Fibroblast of mammary gland (primary cell): ENCODE results near the gene PRSS33.

Experiments used
- DNase-seq: peaks from one replicate; pipeline ENCODE4 v3.0.0-alpha.2; 2010; ENCODE audit warnings: low read depth
- H3K4me3 ChIP-seq: 2 replicates; pipeline ENCODE4 v1.5.1; 2011; ENCODE audit warnings: low read depth, mild to moderate bottlenecking, low read length, moderate library complexity; ENCODE audit not compliant: control insufficient read depth
- TF ChIP-seq, protein P1 (sequence below): conservative IDR thresholded peaks from 2 replicates; pipeline ENCODE4 v1.5.1; 2011; ENCODE audit warnings: low read depth, low read length, inconsistent platforms; ENCODE audit not compliant: control insufficient read depth, insufficient read depth

PRSS33 gene

DNA sequence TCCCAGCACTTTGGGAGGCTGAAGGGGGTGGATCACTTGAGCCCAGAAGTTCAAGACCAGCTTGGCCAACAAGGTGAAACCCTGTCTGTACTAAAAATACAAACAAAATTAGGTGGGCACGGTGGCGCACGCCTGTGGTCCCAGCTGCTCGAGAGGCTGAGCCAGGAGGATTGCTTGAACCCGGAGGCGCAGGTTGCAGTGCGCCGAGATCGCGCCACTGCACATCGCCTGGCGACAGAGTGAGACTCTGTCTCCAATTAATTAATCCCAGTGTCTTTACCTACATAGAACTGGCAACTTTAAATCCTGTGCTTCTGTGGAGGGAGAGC lies 8.8 kb downstream of the PRSS33 start:
- DNase-seq: no peak
- TF ChIP-seq, protein P1, sequence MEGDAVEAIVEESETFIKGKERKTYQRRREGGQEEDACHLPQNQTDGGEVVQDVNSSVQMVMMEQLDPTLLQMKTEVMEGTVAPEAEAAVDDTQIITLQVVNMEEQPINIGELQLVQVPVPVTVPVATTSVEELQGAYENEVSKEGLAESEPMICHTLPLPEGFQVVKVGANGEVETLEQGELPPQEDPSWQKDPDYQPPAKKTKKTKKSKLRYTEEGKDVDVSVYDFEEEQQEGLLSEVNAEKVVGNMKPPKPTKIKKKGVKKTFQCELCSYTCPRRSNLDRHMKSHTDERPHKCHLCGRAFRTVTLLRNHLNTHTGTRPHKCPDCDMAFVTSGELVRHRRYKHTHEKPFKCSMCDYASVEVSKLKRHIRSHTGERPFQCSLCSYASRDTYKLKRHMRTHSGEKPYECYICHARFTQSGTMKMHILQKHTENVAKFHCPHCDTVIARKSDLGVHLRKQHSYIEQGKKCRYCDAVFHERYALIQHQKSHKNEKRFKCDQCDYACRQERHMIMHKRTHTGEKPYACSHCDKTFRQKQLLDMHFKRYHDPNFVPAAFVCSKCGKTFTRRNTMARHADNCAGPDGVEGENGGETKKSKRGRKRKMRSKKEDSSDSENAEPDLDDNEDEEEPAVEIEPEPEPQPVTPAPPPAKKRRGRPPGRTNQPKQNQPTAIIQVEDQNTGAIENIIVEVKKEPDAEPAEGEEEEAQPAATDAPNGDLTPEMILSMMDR: no peak
- H3K4me3 ChIP-seq: no peak overlapping the region

DNA sequence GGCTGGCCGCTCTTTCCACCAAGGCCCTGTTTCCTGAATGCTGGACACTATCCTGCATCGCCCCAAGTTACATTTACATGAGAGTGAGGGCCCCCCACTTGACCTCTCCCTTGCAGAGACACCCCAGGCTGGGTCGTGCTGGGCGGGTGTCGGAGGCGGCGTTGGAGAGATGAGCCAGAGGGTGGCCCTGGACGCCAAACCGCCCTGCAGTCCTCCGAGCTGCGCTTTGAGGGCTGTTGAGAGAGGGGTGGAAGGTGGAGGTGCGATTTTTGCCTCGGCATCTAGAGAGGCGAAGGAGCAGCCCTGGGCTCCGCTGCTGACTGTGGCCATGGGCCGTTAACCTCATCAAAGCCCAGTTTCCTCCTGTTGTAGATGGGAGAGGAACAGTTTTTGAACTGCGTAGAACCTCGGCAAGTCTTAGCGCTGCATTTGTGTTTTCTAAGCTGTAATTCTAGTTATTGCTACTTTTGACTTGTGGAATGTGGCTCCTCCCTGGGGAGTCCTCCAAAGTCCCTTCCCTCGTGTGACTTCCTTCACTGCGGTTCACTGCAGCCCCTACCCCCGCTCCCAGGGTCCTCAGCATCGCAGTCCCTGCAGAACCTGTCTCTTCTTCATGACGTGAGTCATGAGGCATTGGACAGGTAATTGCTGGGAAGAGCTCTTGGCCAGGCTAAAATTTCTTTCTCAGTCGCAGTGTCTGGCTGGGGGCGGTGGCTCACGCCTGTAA lies 9.3 kb downstream of the PRSS33 start:
- peak overlapping the region; percentile 95 for H3K4me3 ChIP-seq
- DNase-seq: no peak
- TF ChIP-seq, protein P1: no peak

DNA sequence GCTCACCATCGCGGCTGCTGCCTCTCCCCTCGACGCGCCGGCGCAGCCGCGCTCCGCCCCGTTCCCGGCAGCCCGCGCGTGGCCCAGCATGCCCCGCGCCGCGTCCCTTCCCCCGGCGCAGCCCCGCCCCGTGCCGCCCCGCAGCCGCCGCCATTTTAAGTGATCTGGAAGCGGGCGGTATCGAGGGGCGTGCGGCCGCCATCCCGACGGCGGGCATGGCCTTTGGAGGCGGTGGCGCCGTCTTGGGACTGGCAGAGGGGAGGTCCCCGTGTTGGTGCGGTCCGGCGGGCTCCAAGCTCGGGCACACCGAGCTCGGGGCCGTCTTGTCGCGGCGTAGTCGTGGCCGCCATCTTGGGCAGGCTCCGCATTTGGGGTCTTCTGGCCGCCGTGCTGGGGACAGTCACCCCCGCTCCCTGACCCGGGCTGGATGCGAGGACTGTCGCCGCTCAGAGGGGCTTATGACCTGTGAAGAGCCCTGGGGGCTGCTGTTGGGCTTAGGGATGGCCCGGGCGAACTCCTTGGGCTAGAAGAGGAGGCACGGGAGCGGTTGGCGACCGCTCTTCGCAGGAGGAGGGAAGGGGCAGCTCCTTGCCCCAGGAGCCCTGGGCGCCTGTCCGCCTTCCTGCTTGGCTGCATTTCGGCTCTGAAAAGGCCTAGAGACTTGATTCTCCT lies 10.0 kb downstream of the PRSS33 start, which contains the start of gene ELOB:
ELOB (minus strand) TSS at position 50 of the 672 bp plus-strand sequence; CDS start at position 9, 41 bp downstream.
- peak; percentile 65 for DNase-seq
- H3K4me3 ChIP-seq: peak within 1 kb of the TSS; percentile 95
- TF ChIP-seq, protein P1: no peak

DNA sequence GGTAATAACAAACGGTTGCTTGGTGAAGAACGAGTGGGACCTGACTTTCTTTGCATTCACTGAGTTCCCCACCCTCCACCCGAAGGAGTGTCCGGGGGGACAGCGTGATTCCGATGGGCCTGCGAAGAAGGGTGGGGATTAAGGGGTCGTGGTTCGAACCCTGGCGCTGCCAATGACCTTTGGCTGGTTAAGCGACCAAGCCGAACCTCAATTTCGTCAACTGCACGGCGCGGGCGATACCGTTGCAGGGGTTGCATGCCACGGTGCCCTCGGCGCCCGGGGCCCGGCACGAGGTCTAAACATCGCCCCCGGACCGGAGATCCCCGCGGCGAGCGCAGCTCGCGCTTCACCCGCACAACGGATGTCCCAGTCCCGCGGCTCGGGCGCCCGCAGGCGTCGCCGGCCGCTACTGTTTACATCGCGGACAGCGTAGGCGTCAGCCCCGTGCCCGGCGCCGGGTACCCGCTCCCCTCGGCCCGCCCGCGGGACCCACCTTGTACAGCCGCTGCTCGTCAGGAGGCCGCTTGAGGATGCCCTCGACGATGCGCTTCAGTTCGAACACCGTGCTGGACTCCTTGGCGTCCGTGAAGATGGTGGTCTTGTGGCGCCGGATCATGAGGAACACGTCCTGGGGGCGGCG lies 10.7 kb downstream of the PRSS33 start:
- H3K4me3 ChIP-seq: peak overlapping the region; percentile 70
- TF ChIP-seq, protein P1: no peak
- no peak for DNase-seq

DNA sequence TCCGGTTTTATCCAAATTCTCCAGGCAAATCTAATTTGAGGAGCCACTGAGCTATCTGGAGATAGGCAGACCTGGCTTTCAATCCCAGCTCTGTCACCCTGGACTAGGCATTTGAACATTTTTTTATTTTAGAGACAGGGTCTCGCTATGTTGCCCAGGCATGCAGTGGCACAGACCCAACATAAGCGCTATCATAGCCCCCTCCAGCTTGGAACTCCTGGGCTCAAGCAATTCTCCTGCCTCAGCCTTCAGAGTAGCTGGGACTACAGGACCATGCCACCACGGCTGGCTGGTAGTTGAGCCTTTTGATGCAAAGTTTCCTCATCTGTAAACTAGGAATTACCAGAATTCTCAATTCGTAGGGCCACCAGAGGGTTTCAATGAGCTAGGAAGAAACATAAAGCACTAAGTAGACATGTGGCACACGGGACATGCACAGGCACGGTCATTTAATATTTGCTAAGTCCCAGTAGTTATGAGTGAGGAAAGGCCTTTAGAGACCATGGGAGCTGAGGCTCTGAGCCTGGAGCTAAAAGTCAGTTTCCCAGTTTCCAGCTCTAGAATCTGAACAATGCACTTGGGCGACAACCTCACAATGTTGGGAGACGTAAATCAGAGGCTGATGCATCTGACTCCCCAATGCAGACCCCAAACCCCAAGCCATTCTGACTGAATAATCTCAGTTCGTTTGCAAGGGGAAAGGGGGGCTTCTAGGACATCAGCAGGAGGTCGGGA lies 11.4 kb downstream of the PRSS33 start:
- TF ChIP-seq, protein P1: no peak
- no peak for DNase-seq
- peak overlapping the region; percentile 70 for H3K4me3 ChIP-seq

DNA sequence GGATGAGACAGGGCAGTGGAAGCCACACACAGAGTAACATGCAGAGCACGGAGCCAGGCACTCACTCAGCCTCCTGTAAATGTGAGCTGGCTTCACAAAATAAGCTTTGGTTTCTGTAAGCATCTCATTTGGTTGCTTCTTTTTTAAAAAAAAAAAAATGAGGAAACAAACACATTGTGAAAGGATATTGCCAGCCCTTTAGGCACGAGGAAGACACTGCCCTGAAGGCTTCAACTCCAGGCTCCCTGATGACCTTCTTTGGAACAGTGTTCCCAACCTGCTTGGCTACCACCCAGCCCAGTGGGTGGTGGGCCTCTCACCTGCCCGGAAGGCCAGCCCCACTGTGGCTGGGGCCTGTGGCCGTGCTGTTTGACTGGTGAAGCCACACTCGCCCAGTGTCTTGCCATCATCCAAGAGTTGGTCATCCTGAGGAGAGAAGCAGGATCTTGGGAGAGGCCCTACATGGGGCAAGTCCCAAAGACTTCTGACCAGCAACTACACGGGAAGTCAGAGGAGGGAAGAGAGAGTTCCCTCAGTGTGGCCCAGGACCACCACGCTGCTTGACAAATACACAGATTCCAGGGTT lies 12.1 kb downstream of the PRSS33 start:
- TF ChIP-seq, protein P1: no peak
- peak overlapping the region; percentile 70 for H3K4me3 ChIP-seq
- DNase-seq: no peak
